Esophagus mucosa (tissue), 1 donor: ENCODE data around the gene PDE10A. TPM values are rescaled to one million over a fixed set of nuclear protein-coding genes. Genes with fewer than 3 reads are reported as not detected.

ENCODE experiments used
- ATAC-seq: fragments of 200-7000 bp; cut with Tn5 transposase; one replicate; pipeline ENCODE4 v1.9.1; 2020
- total RNA-seq: library from RNA; stranded (reverse); gene quantifications from one replicate; pipeline ENCODE4 v1.2.4, GENCODE V29; 2023
- donor health status: DM: yes; HTN: yes; CAD: no.

PDE10A gene
- total RNA-seq, 1 donor from 2014 or later, result 0.72 TPM

- no peak for ATAC-seq
Measured at GRCh38 chr6:165654144-165654543, 8.9 kb downstream of the PDE10A start.

- no peak for ATAC-seq
Measured at GRCh38 chr6:165653607-165654006, 9.4 kb downstream of the PDE10A start.

- no peak for ATAC-seq
Measured at GRCh38 chr6:165653196-165653595, 9.8 kb downstream of the PDE10A start.

GRCh38 chr6:165652766-165653165, 10.3 kb downstream of the PDE10A start:
- no peak for ATAC-seq

DNA sequence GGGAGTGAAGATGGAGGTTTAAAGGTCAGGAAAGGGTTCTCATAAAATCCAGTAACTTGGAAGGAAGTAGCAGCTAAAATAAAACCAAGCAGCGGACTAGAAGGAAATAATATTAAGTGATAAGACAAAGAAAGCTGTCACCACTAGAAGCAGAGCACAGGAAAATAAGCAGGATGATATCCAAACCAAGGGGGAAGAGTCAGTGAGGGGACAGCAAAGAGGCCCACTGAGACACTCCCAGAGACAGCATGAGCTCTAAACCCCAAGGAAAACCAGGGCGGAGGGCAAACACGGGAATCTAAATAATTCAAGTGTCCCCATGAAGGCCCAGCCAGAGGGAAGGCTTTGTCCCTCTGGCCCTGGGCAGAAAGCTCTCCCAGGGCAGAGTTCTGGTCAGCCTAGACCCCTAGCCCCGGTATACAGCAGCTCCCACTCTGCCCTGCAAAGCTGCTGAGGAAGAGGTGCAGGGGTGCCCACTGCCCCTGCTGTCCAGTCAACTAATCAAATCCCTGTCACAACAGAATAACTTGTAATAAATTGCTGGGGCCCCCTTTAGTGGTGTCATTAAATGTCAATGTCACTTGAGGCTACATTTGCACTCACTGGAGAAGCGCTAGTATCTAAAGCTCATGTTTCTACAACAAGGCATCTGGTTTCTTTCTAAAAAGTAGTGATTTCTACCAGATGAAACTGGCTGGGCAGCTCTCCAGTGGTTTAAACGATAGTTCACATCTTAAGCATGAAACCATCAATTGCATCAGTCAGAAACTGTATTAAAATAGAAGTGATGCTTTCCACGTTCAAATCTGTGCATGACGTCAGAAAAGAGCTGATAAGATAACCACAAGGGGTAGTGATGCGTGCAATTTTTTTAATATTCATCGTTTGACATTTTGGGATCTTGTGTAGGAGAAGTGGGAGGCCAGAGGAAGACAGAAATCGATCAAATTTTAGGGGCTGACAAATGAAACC, 13.6 kb downstream of the PDE10A start:
- no peak for ATAC-seq

GRCh38 chr6:165647041-165647440, 16.0 kb downstream of the PDE10A start:
- ATAC-seq, result no peak

GRCh38 chr6:165645919-165646318, 17.1 kb downstream of the PDE10A start:
- no peak for ATAC-seq

DNA sequence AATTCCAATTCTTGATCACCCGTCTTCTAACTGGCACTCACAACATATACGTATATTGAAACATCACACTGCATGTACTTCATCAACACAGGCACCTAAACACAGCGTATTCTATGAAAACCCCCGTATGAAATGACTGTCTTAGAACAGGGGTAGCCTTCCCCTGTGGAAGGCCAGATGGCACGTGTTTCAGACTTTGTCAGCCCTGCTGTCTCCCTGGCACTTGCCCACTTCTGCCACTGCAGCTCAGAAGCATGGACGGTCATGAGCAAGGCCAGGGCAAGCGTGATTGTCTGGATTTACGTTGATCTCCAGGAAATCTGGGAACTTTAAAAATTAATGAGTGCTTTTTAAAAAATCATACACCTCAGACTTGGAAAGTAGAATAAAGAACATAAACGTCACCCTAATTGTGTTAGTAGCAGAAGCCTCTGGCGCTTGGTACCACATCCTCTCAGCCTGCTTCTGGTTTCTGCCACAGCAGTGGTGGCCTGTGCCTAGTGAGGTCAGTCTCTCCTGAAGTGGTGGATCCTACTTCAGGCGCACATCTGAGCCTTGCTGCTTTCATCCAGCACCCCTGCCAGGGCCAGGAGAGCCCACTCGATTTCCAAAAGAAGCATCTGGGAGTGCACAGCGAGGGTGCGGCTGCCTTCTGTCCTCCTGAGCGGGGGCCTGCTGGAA, 18.3 kb downstream of the PDE10A start:
- no peak for ATAC-seq

- ATAC-seq, result no peak
Measured at GRCh38 chr6:165643015-165643414, 20.0 kb downstream of the PDE10A start.

- no peak for ATAC-seq
Measured at GRCh38 chr6:165641672-165642156, 21.3 kb downstream of the PDE10A start.

DNA sequence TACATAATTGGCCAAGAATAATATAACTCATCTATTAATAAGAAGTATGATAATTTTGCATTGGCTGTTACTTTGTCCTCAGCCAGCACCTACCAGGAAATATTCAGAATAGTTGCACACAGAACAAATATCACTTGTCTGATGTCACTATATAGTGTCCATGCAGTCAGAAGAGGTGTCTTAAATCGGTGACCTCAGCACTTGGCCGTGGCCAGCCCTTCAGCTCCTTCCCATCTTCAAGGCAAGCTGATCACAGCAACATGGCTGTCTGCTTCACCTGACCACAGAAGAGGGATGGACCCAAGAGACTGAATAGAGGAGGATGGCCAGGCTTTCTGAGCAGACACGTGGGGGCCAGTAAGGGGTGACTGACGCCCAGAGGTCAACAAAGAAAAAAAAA, 22.2 kb downstream of the PDE10A start:
- ATAC-seq, result no peak

DNA sequence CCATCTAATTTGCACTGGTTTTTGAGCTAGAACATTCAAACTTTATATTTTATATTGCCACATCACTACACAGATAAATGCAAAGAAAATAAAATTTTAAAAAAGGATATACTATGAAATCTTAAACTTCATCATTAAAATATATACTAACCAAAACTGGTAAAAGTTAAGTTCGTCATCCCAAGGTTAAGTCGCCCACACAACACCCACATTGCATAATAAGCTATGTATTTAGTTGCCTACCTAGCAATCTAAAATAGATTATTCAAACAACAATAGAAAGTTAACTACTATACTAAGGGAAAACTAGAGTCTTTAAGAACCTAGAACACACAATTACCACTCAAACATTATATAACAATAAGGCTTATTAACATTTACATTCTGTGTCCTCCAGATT, 24.5 kb downstream of the PDE10A start:
- ATAC-seq, result no peak

GRCh38 chr6:165637586-165637985, 25.5 kb downstream of the PDE10A start:
- ATAC-seq, result no peak

DNA sequence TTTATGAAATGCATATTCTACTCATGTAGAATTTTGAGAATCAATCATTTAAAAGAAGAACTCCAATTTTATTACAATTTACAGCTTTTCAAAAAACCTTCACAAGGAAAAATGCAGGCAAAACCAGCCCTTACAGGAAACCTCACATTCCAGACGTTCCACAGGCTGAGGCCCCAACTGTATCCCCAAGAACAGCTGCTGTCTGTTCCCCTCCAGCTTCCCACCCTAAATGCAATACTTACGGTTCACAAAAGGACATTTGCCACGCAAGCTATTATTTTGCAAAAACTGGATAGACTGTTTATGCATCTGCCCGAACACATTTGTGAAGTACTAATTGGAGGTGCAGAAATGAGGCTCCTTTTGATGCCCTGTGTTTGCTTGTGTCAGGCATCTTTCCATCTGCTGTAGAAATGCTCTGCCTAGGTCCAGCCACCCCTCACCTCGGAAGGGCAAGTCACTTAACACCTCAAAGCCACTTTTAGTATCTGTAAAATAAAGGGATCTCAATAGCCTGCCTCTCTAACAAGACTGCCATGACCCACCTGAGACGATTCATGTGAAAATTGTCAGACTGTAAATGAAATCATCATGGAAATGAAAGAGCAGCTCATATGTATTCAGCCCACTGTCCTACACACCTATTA, 26.5 kb downstream of the PDE10A start:
- no peak for ATAC-seq

- ATAC-seq, result no peak
Measured at GRCh38 chr6:165635965-165636364, 27.1 kb downstream of the PDE10A start.

DNA sequence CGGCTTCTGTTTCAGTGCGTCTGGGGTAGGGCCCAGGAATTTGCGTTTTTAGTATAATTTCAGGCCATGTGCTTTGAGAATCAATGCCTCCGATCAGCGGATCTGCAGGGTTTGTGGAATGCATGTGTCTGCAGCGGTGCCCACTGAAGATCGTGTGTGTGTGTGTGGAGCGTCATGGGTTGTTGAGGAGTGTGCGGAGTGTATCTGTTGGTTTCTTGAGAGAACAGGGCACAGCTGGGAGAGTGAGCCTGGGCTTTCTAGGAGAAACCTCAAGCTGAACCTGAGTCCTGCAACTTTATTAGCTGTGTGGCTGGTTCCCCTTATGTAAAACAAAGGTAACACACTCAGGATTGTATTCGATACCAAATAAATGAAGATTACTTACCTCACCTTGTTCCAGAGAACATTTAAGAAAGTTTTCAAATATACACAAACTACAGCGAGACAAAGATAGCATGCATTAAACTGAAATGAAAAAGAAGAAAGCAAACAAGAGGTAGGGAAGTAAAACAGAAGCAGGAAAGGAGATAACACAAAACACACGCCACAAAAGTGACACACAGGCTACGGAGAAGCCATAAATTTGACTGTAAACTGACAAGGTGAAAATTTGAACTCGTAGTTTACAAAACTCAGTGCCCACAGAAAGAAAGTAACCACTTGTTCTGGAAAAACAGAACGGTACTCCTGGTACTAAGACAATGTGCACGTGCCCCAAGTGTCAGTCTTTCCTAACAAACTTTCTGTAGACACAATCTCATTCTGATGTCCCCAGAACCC, 28.8 kb downstream of the PDE10A start:
- ATAC-seq, result no peak

- ATAC-seq, result no peak
Measured at GRCh38 chr6:165632194-165632593, 30.8 kb downstream of the PDE10A start.

- no peak for ATAC-seq
Measured at GRCh38 chr6:165630544-165630953, 32.5 kb downstream of the PDE10A start.

- no peak for ATAC-seq
Measured at GRCh38 chr6:165628955-165629354, 34.1 kb downstream of the PDE10A start.

DNA sequence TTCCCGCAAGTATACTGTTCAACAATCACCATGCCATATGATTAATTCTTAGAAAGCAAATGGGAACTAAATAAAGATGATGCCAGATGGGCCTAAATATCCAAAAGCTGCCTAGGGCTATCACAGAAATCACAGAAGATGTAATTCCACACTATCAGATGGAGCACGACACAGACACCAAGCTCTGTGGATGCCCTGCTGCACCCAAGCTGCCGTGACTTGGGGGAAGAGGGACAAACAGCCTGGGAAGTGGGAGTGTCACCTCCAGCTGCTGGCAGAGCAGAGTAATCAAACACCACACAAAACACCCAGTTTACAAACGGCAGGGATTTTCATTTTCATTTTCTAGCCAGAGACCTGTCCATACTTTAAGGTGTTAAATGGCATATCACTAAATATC, 35.7 kb downstream of the PDE10A start:
- no peak for ATAC-seq

DNA sequence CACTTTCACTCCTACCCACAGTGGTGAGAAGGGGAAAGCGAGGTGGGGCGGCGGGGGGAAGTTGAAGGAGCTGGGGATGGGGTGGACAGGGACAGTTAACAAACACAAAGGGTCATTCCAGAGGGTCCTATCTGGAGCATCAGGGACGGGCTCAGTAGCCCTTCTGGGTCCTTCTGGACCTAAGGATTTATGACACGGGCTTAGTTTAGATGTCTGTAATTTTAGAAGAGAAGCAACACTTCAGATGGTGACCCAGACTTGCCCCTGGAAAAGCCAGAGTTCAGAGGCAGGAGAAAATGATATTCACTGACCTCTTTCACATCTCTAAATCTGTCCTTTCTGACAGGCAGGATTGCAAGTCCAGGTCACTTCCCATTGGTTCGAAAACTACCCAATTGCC, 36.3 kb downstream of the PDE10A start:
- no peak for ATAC-seq

DNA sequence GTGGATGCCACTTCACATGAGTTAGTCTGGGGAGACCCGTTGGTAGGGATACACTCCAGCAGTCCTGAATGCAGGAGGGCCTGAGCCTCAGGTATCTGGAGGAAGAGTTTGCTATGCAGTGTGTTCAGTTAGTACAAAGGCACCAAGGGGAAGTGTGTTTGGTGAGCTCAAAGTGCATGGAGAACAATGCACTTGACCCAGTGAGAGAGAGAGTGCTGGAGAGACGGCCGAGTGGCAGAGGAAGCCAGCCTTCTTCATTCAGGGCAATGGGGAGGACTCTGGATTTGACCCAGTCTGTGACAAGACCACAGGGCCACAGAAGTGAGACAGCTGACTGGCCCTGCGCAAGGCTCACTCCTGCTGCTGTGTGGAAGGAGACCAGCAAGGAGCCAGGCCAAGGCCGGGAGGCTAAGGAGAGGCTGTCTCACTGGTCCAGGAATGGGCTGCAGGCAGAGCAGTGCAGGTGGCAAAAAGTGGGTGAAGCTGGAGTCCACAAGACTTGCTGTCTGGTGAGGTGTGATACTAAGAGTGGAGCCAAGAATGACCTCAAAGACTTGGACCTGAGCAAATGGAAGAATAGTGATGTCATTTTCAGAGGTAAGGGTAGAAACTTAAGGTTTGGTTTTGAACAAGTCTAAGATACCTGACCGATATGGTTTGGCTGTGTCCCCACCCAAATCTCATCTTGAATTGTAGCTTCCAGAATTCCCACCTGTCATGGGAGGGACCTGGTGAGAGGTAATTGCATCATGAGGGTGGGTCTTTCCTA, 38.0 kb downstream of the PDE10A start:
- no peak for ATAC-seq
